A549 (cell line): ENCODE data around the gene C4orf50. TPM values are rescaled to one million over a fixed set of nuclear protein-coding genes. Genes with fewer than 3 reads are reported as not detected.

Source experiments
- ATAC-seq, 2 experiments: fragments of 200-7000 bp in 1 of 2; fragments of >200 bp in 1 of 2; cut with Nextera tagmentation in 1 of 2; cut with Tn5 transposase in 1 of 2; 3 replicates each; pipeline versions ENCODE4 v1.8.0 to v1.9.1; 2018 to 2020; ENCODE audit warnings: mild to moderate bottlenecking in 1 of 2, moderate library complexity in 1 of 2
- CTCF ChIA-PET: fragments of 300-600 bp; sonication (Branson Sonifier 250); formaldehyde crosslinking; extraction: SDS; loops from one replicate; lab custom pipeline; 2021; ENCODE audit warnings: antibody characterized with exemption, inconsistent platforms; lab: Yijun Ruan, JAX
- POLR2A ChIA-PET: fragments of 350-600 bp; formaldehyde crosslinking; extraction: SDS; loops from one replicate; lab custom pipeline; 2021; ENCODE audit warnings: antibody characterized with exemption, inconsistent platforms; lab: Yijun Ruan, JAX
- DNase-seq, 2 experiments: peaks; one replicate each; pipeline versions ENCODE4 v3.0.0 to v3.0.0-alpha.2; 2011 to 2016; ENCODE audit warnings: low read depth in 1 of 2, low spot score in 1 of 2
- FAIRE-seq: peaks from 2 replicates; lab custom pipeline; 2011; peaks lifted over from hg19 to GRCh38; lab: Jason Lieb, UNC
- H3K27ac ChIP-seq, 2 experiments: fragments of >200 bp; sonication (Bioruptor Twin); formaldehyde crosslinking; 3 replicates each; pipeline ENCODE4 v1.5.1; 2016 to 2017
- H3K4me1 ChIP-seq: fragments of >200 bp; sonication (Bioruptor Twin); formaldehyde crosslinking; 3 replicates; pipeline ENCODE4 v1.6.1; 2016
- H3K4me2 ChIP-seq: fragments of >200 bp; sonication (Bioruptor Twin); formaldehyde crosslinking; 3 replicates; pipeline ENCODE4 v1.6.1; 2016
- H3K4me3 ChIP-seq: fragments of >200 bp; sonication (Bioruptor Twin); formaldehyde crosslinking; 3 replicates; pipeline ENCODE4 v1.5.1; 2016
- H3K9me3 ChIP-seq: fragments of >200 bp; sonication (Bioruptor Twin); formaldehyde crosslinking; 3 replicates; pipeline ENCODE4 v1.6.1; 2016
- BCL3 ChIP-seq: fragments of >200 bp; sonication (Bioruptor Twin); formaldehyde crosslinking; IDR thresholded peaks from 3 replicates; pipeline ENCODE4 v1.6.1; 2016
- CBX2 ChIP-seq: fragments of 200-600 bp; sonication (generic); IDR thresholded peaks from 2 replicates; pipeline ENCODE4 v1.6.1; 2016; ENCODE audit warnings: low read depth, mild to moderate bottlenecking, borderline replicate concordance
- CEBPB ChIP-seq, 2 experiments: fragments of >200 bp in 1 of 2; sonication (Bioruptor Twin) in 1 of 2; formaldehyde crosslinking in 1 of 2; IDR thresholded peaks; 2 replicates each; pipeline ENCODE4 v1.6.1; 2012 to 2016
- CTCF ChIP-seq: fragments of >200 bp; sonication (Bioruptor Twin); formaldehyde crosslinking; IDR thresholded peaks from 3 replicates; pipeline ENCODE4 v1.5.1; 2016
- EHMT2 ChIP-seq: fragments of 200-600 bp; sonication (generic); IDR thresholded peaks from 2 replicates; pipeline ENCODE4 v1.6.1; 2016; ENCODE audit warnings: antibody characterized with exemption, low read depth, mild to moderate bottlenecking, moderate library complexity
- ELK1 ChIP-seq: fragments of 150-350 bp; IDR thresholded peaks from 2 replicates; pipeline ENCODE4 v1.6.1; 2014; ENCODE audit warnings: low read depth, mild to moderate bottlenecking, low read length
- ESRRA ChIP-seq: fragments of 150-350 bp; IDR thresholded peaks from 2 replicates; pipeline ENCODE4 v1.6.1; 2014; ENCODE audit warnings: mild to moderate bottlenecking, low read length, borderline replicate concordance
- FOSB ChIP-seq: fragments of 250-450 bp; sonication (Bioruptor Pico); IDR thresholded peaks from 2 replicates; pipeline ENCODE4 v1.5.0; 2020; ENCODE audit warnings: mild to moderate bottlenecking, moderate library complexity
- FOXS1 ChIP-seq: fragments of 250-450 bp; sonication (Bioruptor Pico); IDR thresholded peaks from 2 replicates; pipeline ENCODE4 v1.5.0; 2020; ENCODE audit warnings: mild to moderate bottlenecking, moderate library complexity
- GATA3 ChIP-seq: IDR thresholded peaks from 2 replicates; pipeline ENCODE4 v1.6.1; 2012; ENCODE audit warnings: borderline replicate concordance
- HDAC2 ChIP-seq: fragments of 200-600 bp; sonication (generic); IDR thresholded peaks from 2 replicates; pipeline ENCODE4 v1.6.1; 2016
- HOXB13 ChIP-seq: fragments of 250-450 bp; sonication (Bioruptor Pico); IDR thresholded peaks from 2 replicates; pipeline ENCODE4 v1.5.0; 2020; ENCODE audit warnings: low read depth, mild to moderate bottlenecking, moderate library complexity
- KDM1A ChIP-seq: fragments of 200-600 bp; sonication (generic); IDR thresholded peaks from 2 replicates; pipeline ENCODE4 v1.6.1; 2016; ENCODE audit warnings: low read depth, mild to moderate bottlenecking
- KDM5A ChIP-seq: fragments of 200-600 bp; sonication (generic); IDR thresholded peaks from 2 replicates; pipeline ENCODE4 v1.6.1; 2016; ENCODE audit warnings: antibody characterized with exemption, mild to moderate bottlenecking
- MAFK ChIP-seq: fragments of 450-650 bp; IDR thresholded peaks from 2 replicates; pipeline ENCODE4 v1.6.1; 2014; ENCODE audit not compliant: partially characterized antibody
- MAX ChIP-seq: IDR thresholded peaks from 2 replicates; pipeline ENCODE4 v1.6.1; 2012
- MAZ ChIP-seq: fragments of 150-350 bp; IDR thresholded peaks from 2 replicates; pipeline ENCODE4 v1.6.1; 2014; ENCODE audit warnings: antibody characterized with exemption, low read depth, low read length, borderline replicate concordance
- MYC ChIP-seq: IDR thresholded peaks from 2 replicates; pipeline ENCODE4 v1.6.1; 2012; ENCODE audit warnings: mild to moderate bottlenecking, inconsistent platforms, low read length, improper control_type of control experiment, borderline replicate concordance
- NFE2L2 ChIP-seq: fragments of 150-350 bp; conservative IDR thresholded peaks from 2 replicates; pipeline ENCODE4 v1.6.1; 2014; ENCODE audit warnings: low read length
- PBX3 ChIP-seq: IDR thresholded peaks from 2 replicates; pipeline ENCODE4 v1.6.1; 2012
- POLR2A ChIP-seq: IDR thresholded peaks from 2 replicates; pipeline ENCODE4 v1.6.1; 2012; ENCODE audit warnings: mild to moderate bottlenecking, low read length
- POLR2AphosphoS2 ChIP-seq: conservative IDR thresholded peaks from 2 replicates; pipeline ENCODE4 v1.6.1; 2012; ENCODE audit warnings: low read length, improper control_type of control experiment, inconsistent platforms
- RFX5 ChIP-seq: fragments of 450-650 bp; IDR thresholded peaks from 2 replicates; pipeline ENCODE4 v1.7.1; 2014; ENCODE audit warnings: antibody characterized with exemption, mild to moderate bottlenecking, moderate library complexity
- RNF2 ChIP-seq: fragments of 200-600 bp; sonication (generic); IDR thresholded peaks from 2 replicates; pipeline ENCODE4 v1.6.1; 2016; ENCODE audit warnings: low read depth, mild to moderate bottlenecking, antibody characterized with exemption, moderate library complexity, borderline replicate concordance
- TFCP2L1 ChIP-seq: fragments of 250-450 bp; sonication (Bioruptor Pico); IDR thresholded peaks from 2 replicates; pipeline ENCODE4 v1.5.0; 2021; ENCODE audit warnings: mild to moderate bottlenecking
- USF2 ChIP-seq: fragments of 450-650 bp; IDR thresholded peaks from 2 replicates; pipeline ENCODE4 v1.6.1; 2014; ENCODE audit warnings: antibody characterized with exemption
- ZC3H11A ChIP-seq: fragments of 450-650 bp; IDR thresholded peaks from 2 replicates; pipeline ENCODE4 v1.6.1; 2014; ENCODE audit warnings: antibody characterized with exemption, mild to moderate bottlenecking
- WGBS: methylation state at CpG from one replicate; pipeline ENCODE4 v1.1.6; 2017; ENCODE audit errors: missing lambda C conversion rate; 5-methylcytosine and 5-hydroxymethylcytosine counted together
- polyA plus RNA-seq, 4 experiments: library from polyadenylated mRNA; depleted of rRNA in 3 of 4; stranded (reverse); fragments of >200 nt; fragmentation: RNase III in 1 of 4; extraction: RNeasy Plus Mini Kit Qiagen cat#74134 plus additional on column Dnase treatment in 1 of 4; gene quantifications; 2 replicates in 3 of 4; 3 replicates in 1 of 4; pipeline ENCODE4 v1.2.3, GENCODE V29; 2011 to 2017

The C4orf50 gene
- polyA plus RNA-seq, 2 of the 4 experiments (the other 2 are of a cell fraction) = not detected

GRCh38 chr4:5928274-5928673 lies 90.0 kb downstream of the C4orf50 start:
- no peak overlapping the region for H3K4me2 ChIP-seq
- H3K4me3 ChIP-seq = no peak overlapping the region
- POLR2A ChIA-PET = no interaction called here
- no peak for FAIRE-seq
- WGBS = 10% methylated on average over 3 of the region's 8 CpGs
- no peak overlapping the region for H3K27ac ChIP-seq
- no peaks in the 10 kb centered on the region for H3K9me3 ChIP-seq
- ATAC-seq = no peak
- DNase-seq = peak in 1 of 2 experiments; percentile 6
- TF ChIP-seq CEBPB (IDR thresholded peaks at IDR 0.05) (no peak), RFX5 (no peak), USF2 (no peak), RNF2 (no peak), POLR2A (no peak), FOSB (CRISPR knock-in tag) (no peak), MAFK (no peak), PBX3 (no peak), KDM5A (no peak), HDAC2 (no peak), GATA3 (no peak), MYC (no peak), MAX (no peak), KDM1A (no peak), NFE2L2 (no peak), MAZ (no peak), ESRRA (no peak), CTCF (no peak), TFCP2L1 (CRISPR knock-in tag) (no peak)
- H3K4me1 ChIP-seq = no peaks in the 10 kb centered on the region
- CTCF ChIA-PET = no interaction called here

GRCh38 chr4:5927747-5928146 lies 90.5 kb downstream of the C4orf50 start:
- 63% methylated on average over 3 of the region's 4 CpGs for WGBS
- H3K4me1 ChIP-seq = no peaks in the 10 kb centered on the region
- no peaks in the 10 kb centered on the region for H3K9me3 ChIP-seq
- H3K4me3 ChIP-seq = no peak overlapping the region
- ATAC-seq (no peak), DNase-seq (no peak), FAIRE-seq (no peak)
- CTCF ChIA-PET = interaction anchor here (1.6 kb wide), 1 partner anchor 35 kb away, joined by 3 read pairs; no protein-coding TSS in a partner anchor
- POLR2A ChIA-PET = no interaction called here
- H3K27ac ChIP-seq = no peak overlapping the region
- TF ChIP-seq CBX2 (no peak), ZC3H11A (no peak), FOXS1 (no peak)
- no peak overlapping the region for H3K4me2 ChIP-seq

- Histone ChIP-seq H3K4me1 (no peaks in the 10 kb centered on the region), H3K4me2 (no peak overlapping the region), H3K9me3 (no peaks in the 10 kb centered on the region), H3K27ac (no peak overlapping the region), H3K4me3 (no peak overlapping the region)
- FAIRE-seq (no peak), ATAC-seq (no peak), DNase-seq (no peak)
- no peak for TF ChIP-seq ELK1
- no peak for TF ChIP-seq MAZ
- no peak for TF ChIP-seq HOXB13 (CRISPR knock-in tag)
- TF ChIP-seq EHMT2 = no peak
- TF ChIP-seq BCL3 = no peak
- no peak for TF ChIP-seq MYC
- no peak for TF ChIP-seq POLR2AphosphoS2
- no peak for TF ChIP-seq RNF2
- no peak for TF ChIP-seq MAX
- WGBS = 44% methylated on average over 3 of the region's 3 CpGs
- CTCF ChIA-PET = interaction anchor here (1.6 kb wide), 1 partner anchor 36 kb away, joined by 3 read pairs; no protein-coding TSS in a partner anchor
- POLR2A ChIA-PET = no interaction called here
Observed at GRCh38 chr4:5927116-5927515, 91.1 kb downstream of the C4orf50 start.
